ENCODE data around the gene PPP1CB. TPM values are rescaled to one million over a fixed set of nuclear protein-coding genes. Genes with fewer than 3 reads are reported as not detected.

The PPP1CB gene
- total RNA-seq, 1 donor from 2014 or later: 102 TPM

Other genes with a start within 250 kb of the PPP1CB start
- gene SPDYA, start 59.0 kb downstream of the PPP1CB start, total RNA-seq: 0.13 and 0.26 TPM in 2 replicates
- gene TRMT61B, start 118.5 kb downstream of the PPP1CB start, total RNA-seq: 8.5 and 9.4 TPM in 2 replicates
- 35.9 and 49.6 TPM in 2 replicates for gene WDR43, start 142.8 kb downstream of the PPP1CB start, total RNA-seq
- gene TOGARAM2, start 229.5 kb downstream of the PPP1CB start, total RNA-seq: under 0.01 and 0.13 TPM in 2 replicates

Data from dermis microvascular lymphatic vessel endothelial cell (primary cell).